ENCODE results near the gene CHCHD6.

DNA sequence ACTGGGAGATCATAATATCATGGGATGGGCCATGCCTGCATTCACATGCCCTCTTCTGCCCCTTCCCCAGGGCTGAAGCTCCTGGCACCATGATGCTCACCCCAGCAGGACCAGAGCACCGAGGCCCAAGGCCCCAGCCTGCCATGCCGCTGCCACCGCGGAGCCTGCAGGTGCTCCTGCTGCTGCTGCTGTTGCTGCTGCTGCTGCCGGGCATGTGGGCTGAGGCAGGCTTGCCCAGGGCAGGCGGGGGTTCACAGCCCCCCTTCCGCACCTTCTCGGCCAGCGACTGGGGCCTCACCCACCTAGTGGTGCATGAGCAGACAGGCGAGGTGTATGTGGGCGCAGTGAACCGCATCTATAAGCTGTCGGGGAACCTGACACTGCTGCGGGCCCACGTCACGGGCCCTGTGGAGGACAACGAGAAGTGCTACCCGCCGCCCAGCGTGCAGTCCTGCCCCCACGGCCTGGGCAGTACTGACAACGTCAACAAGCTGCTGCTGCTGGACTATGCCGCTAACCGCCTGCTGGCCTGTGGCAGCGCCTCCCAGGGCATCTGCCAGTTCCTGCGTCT lies 284.5 kb downstream of the CHCHD6 start:
- TF ChIP-seq CTCF (IDR thresholded peaks at IDR 0.05) = no peak
- TF ChIP-seq POLR2A (IDR thresholded peaks at IDR 0.05) = no peak
